ENCODE results near the gene CDH11.

The CDH11 gene

GRCh38 chr16:65116818-65117430 is 4.9 kb downstream of the CDH11 start:
- no peak for DNase-seq (ENCODE audit: low read depth)

- DNase-seq (ENCODE audit: low read depth): no peak
Observed at GRCh38 chr16:65116216-65116615, 5.6 kb downstream of the CDH11 start.

GRCh38 chr16:65114527-65114926 is 7.3 kb downstream of the CDH11 start:
- no peak for DNase-seq (ENCODE audit: low read depth)

- no peak for DNase-seq (ENCODE audit: low read depth)
Observed at GRCh38 chr16:65113441-65113840, 8.4 kb downstream of the CDH11 start.

GRCh38 chr16:65111306-65111705 is 10.6 kb downstream of the CDH11 start:
- DNase-seq (ENCODE audit: low read depth): no peak

GRCh38 chr16:65106757-65107156 is 15.1 kb downstream of the CDH11 start:
- no peak for DNase-seq (ENCODE audit: low read depth)

GRCh38 chr16:65105171-65105570 is 16.7 kb downstream of the CDH11 start:
- no peak for DNase-seq (ENCODE audit: low read depth)

- DNase-seq (ENCODE audit: low read depth): no peak
Observed at GRCh38 chr16:65104471-65104870, 17.4 kb downstream of the CDH11 start.

- DNase-seq (ENCODE audit: low read depth): no peak
Observed at GRCh38 chr16:65102326-65102725, 19.5 kb downstream of the CDH11 start.

- no peak for DNase-seq (ENCODE audit: low read depth)
Observed at GRCh38 chr16:65101009-65101408, 20.9 kb downstream of the CDH11 start.

GRCh38 chr16:65099607-65100006 is 22.3 kb downstream of the CDH11 start:
- DNase-seq (ENCODE audit: low read depth): no peak

GRCh38 chr16:65098916-65099315 is 22.9 kb downstream of the CDH11 start:
- DNase-seq (ENCODE audit: low read depth): no peak

GRCh38 chr16:65097296-65097695 is 24.6 kb downstream of the CDH11 start:
- no peak for DNase-seq (ENCODE audit: low read depth)

- DNase-seq (ENCODE audit: low read depth): no peak
Observed at GRCh38 chr16:65095906-65096305, 26.0 kb downstream of the CDH11 start.

GRCh38 chr16:65095090-65095728 is 26.7 kb downstream of the CDH11 start:
- no peak for DNase-seq (ENCODE audit: low read depth)

- DNase-seq (ENCODE audit: low read depth): no peak
Observed at GRCh38 chr16:65094009-65094408, 27.9 kb downstream of the CDH11 start.

- DNase-seq (ENCODE audit: low read depth): no peak
Observed at GRCh38 chr16:65083164-65083857, 38.6 kb downstream of the CDH11 start.

GRCh38 chr16:65079549-65079948 is 42.3 kb downstream of the CDH11 start:
- no peak for DNase-seq (ENCODE audit: low read depth)

- DNase-seq (ENCODE audit: low read depth): no peak
Observed at GRCh38 chr16:65077181-65077580, 44.7 kb downstream of the CDH11 start.

GRCh38 chr16:65075877-65076276 is 46.0 kb downstream of the CDH11 start:
- DNase-seq (ENCODE audit: low read depth): no peak

GRCh38 chr16:65071433-65072311 is 50.2 kb downstream of the CDH11 start:
- DNase-seq (ENCODE audit: low read depth): no peak

GRCh38 chr16:65070831-65071432 is 50.9 kb downstream of the CDH11 start:
- DNase-seq (ENCODE audit: low read depth): no peak

Measured in T follicular helper cell (primary cell).